A673 (cell line): Measurements from ENCODE around the gene DEXI. TPM values are rescaled to one million over a fixed set of nuclear protein-coding genes. Genes with fewer than 3 reads are reported as not detected.

Source experiments
- BruUV-seq: library from RNA; stranded (reverse); fragments of 400-500 nt; replicated peaks from 2 replicates; lab custom pipeline; 2021; lab: Mats Ljungman, UMichigan
- CTCF ChIA-PET: fragments of 300-600 bp; sonication (Branson Sonifier 250); formaldehyde crosslinking; loops from one replicate; lab custom pipeline; 2022; ENCODE audit warnings: antibody characterized with exemption; lab: Charles Lee
- POLR2A ChIA-PET: fragments of 300-600 bp; sonication (Branson Sonifier 250); formaldehyde crosslinking; loops from one replicate; lab custom pipeline; 2022; ENCODE audit warnings: antibody characterized with exemption; ENCODE audit not compliant: low non-redundant PET; lab: Charles Lee
- DNase-seq: peaks from one replicate; pipeline ENCODE4 v3.0.0-alpha.2; 2015; ENCODE audit warnings: low spot score
- H3K27ac ChIP-seq: fragments of 200-600 bp; sonication (generic); 2 replicates; pipeline ENCODE4 v1.5.1; 2016; ENCODE audit warnings: mixed run types, low read depth, mild to moderate bottlenecking, mixed read lengths, antibody characterized with exemption, low read length; ENCODE audit not compliant: poor library complexity, severe bottlenecking
- H3K27me3 ChIP-seq: fragments of 200-600 bp; sonication (generic); replicated peaks from 2 replicates; pipeline ENCODE4 v1.6.1; 2017; ENCODE audit warnings: mixed run types, low read depth, mild to moderate bottlenecking, mixed read lengths, antibody characterized with exemption, low read length; ENCODE audit not compliant: insufficient read depth, poor library complexity
- H3K36me3 ChIP-seq: fragments of 200-600 bp; sonication (generic); 2 replicates; pipeline ENCODE4 v1.6.1; 2016; ENCODE audit warnings: mixed run types, mild to moderate bottlenecking, mixed read lengths, antibody characterized with exemption, low read length; ENCODE audit not compliant: insufficient read depth, poor library complexity, severe bottlenecking
- H3K4me1 ChIP-seq: fragments of 200-600 bp; sonication (generic); 2 replicates; pipeline ENCODE4 v1.6.1; 2017; ENCODE audit warnings: mixed run types, mild to moderate bottlenecking, mixed read lengths, antibody characterized with exemption, low read length; ENCODE audit not compliant: insufficient read depth, poor library complexity, severe bottlenecking
- H3K4me3 ChIP-seq: fragments of 200-600 bp; sonication (generic); 2 replicates; pipeline ENCODE4 v1.5.1; 2016; ENCODE audit warnings: low read depth, mixed run types, mild to moderate bottlenecking, mixed read lengths, low read length; ENCODE audit not compliant: poor library complexity, severe bottlenecking
- H3K9me3 ChIP-seq: fragments of 200-600 bp; sonication (generic); 2 replicates; pipeline ENCODE4 v1.6.1; 2016; ENCODE audit warnings: mixed run types, low read depth, mild to moderate bottlenecking, mixed read lengths, antibody characterized with exemption, low read length; ENCODE audit not compliant: poor library complexity, severe bottlenecking
- CTCF ChIP-seq: fragments of 300-800, 200-600 bp; sonication (generic); conservative IDR thresholded peaks from 2 replicates; pipeline ENCODE4 v1.5.1; 2017; ENCODE audit warnings: low read depth, mild to moderate bottlenecking, antibody characterized with exemption, low read length, moderate library complexity, mixed read lengths
- EZH2 ChIP-seq: fragments of 200-600 bp; sonication (generic); IDR thresholded peaks from 2 replicates; pipeline ENCODE4 v1.6.1; 2017; ENCODE audit warnings: borderline replicate concordance, low read depth, mild to moderate bottlenecking, mixed read lengths, antibody characterized with exemption, low read length; ENCODE audit not compliant: poor library complexity, severe bottlenecking
- intact Hi-C: fragments of 100-400 bp; cut with micrococcal nuclease; formaldehyde crosslinking; loops from one replicate; pipeline ENCODE4 v1.10.0; 2022; ENCODE audit not compliant: unreplicated experiment
- total RNA-seq: library from RNA; stranded (reverse); gene quantifications from 2 replicates; pipeline ENCODE4 v1.2.3, GENCODE V29; 2021

The DEXI gene
- total RNA-seq, 1 experiment from 2014 or later: 30.7 TPM

- CTCF ChIA-PET: no interaction called here
- POLR2A ChIA-PET: no interaction called here
- H3K4me1 ChIP-seq: no peaks in the 10 kb centered on the region
- H3K9me3 ChIP-seq: no peaks in the 10 kb centered on the region
- no peaks in the 10 kb centered on the region for H3K27me3 ChIP-seq
- no peak overlapping the region for H3K27ac ChIP-seq
- peaks cover 9% of the 10 kb centered on the region for H3K36me3 ChIP-seq
- no peak overlapping the region for H3K4me3 ChIP-seq
- intact Hi-C loops: loop anchor here (5.0 to 10.0 kb wide), 2 partner anchors 441 to 849 kb away; no protein-coding TSS in a partner anchor
- no TSS peak for BruUV-seq
- TF ChIP-seq CTCF (no peak), EZH2 (no peak)
- DNase-seq: no peak
Measured at GRCh38 chr16:10966129-10966528, 23.9 kb upstream of the DEXI start.

GRCh38 chr16:10965440-10966061 is 23.3 kb upstream of the DEXI start:
- DNase-seq: no peak
- H3K27me3 ChIP-seq: no peaks in the 10 kb centered on the region
- ChIA-PET POLR2A (no interaction called here), CTCF (interaction anchor here (1.3 kb wide), 1 partner anchor 17 kb away, joined by 3 read pairs; no protein-coding TSS in a partner anchor)
- no TSS peak for BruUV-seq
- H3K4me3 ChIP-seq: no peak overlapping the region
- no peak overlapping the region for H3K27ac ChIP-seq
- no peaks in the 10 kb centered on the region for H3K4me1 ChIP-seq
- no peak for TF ChIP-seq EZH2
- no peak for TF ChIP-seq CTCF
- H3K36me3 ChIP-seq: peaks cover 6% of the 10 kb centered on the region
- no peaks in the 10 kb centered on the region for H3K9me3 ChIP-seq
- intact Hi-C loops: loop anchor here (5.0 to 10.0 kb wide), 2 partner anchors 442 to 849 kb away; no protein-coding TSS in a partner anchor

GRCh38 chr16:10964891-10965326 is 22.6 kb upstream of the DEXI start:
- TF ChIP-seq CTCF: no peak
- Histone ChIP-seq H3K27me3 (no peaks in the 10 kb centered on the region), H3K27ac (no peak overlapping the region), H3K4me1 (no peaks in the 10 kb centered on the region), H3K36me3 (peaks cover 6% of the 10 kb centered on the region), H3K9me3 (no peaks in the 10 kb centered on the region), H3K4me3 (no peak overlapping the region)
- BruUV-seq: no TSS peak
- intact Hi-C loops: loop anchor here (1.0 to 10.0 kb wide), 4 partner anchors 442 to 850 kb away; no protein-coding TSS in a partner anchor
- ChIA-PET POLR2A (no interaction called here), CTCF (interaction anchor here (1.0 to 1.3 kb wide), 2 partner anchors 16 to 567 kb away, joined by 3 read pairs; no protein-coding TSS in a partner anchor)
- DNase-seq: no peak
